Tongue (tissue), 2 donors: Measurements from ENCODE around the gene NBAS. TPM values are rescaled to one million over a fixed set of nuclear protein-coding genes. Genes with fewer than 3 reads are reported as not detected.
A peak's percentile ranks its signal among the peaks of the same experiment; 100 is the strongest.
"Not testable (repeated sequence)": the region's sequence is repeated elsewhere in the genome, so short reads cannot be mapped to it uniquely, and the experiment has no call there.

ENCODE experiments used
- DNase-seq: peaks from one replicate; pipeline ENCODE4 v3.0.0-alpha.2; 2015
- total RNA-seq: library from RNA; depleted of rRNA; stranded (reverse); fragments of >200 nt; gene quantifications from one replicate; pipeline ENCODE4 v1.2.3, GENCODE V29; 2014

NBAS gene
- total RNA-seq, 1 donor from 2014 or later: 73.3 TPM

DNA sequence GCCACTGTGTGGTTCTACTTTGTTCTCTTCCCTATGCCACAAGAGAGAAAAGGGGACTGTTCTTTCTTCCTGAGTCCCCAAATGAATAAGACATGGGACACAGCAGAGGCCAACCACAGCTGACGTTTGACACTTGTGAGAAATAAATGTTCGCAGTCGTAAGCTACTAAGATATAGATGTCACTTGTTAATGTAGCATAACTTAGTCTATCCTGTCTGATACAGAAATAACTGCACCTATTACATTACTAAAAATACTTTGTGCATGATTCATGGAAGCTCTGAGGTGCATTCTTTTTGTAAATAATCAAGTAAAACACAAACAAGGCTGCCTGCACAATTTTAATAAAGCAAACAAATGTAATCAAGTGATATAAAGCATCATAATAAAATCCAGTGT, 148.8 kb downstream of the NBAS start:
- DNase-seq: no peak

DNA sequence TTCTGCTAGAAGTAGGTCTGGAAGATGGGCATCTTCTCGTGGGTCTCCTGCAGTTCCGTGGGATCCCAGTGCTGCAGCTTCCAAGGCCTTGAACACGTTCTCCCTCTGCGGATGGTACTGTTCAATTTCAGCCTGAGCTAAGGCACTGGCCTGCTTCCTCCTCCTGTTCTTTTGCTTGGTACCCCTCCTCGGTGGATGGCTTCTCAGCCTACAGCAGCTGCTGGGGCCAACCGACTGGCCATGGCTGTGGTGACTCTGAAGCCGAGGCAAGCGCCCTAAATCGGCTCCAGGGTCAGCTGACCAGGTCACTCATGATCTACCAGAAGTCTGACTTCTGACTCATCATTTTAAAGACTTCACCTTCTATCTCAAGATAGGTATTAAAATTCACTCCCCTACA, 150.2 kb downstream of the NBAS start:
- no peak for DNase-seq

DNA sequence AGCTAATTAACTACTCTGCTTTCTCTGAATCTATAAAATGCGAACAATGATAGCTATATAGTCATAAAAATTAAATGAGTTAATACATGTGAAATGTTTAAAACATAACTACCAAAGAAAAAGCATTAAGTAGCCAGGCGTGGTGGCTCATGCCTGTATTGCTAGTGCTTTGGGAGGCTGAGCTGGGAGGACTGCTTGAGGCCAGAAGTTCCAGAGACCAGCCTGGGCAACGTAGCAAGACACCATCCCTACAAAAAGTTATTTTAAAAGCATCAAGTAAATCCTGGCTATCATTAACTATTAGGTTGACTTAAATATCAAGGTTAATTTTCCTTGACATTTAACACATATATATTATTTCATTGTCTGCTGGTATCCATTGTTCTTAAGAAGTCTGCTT, 152.4 kb downstream of the NBAS start:
- no peak for DNase-seq

DNA sequence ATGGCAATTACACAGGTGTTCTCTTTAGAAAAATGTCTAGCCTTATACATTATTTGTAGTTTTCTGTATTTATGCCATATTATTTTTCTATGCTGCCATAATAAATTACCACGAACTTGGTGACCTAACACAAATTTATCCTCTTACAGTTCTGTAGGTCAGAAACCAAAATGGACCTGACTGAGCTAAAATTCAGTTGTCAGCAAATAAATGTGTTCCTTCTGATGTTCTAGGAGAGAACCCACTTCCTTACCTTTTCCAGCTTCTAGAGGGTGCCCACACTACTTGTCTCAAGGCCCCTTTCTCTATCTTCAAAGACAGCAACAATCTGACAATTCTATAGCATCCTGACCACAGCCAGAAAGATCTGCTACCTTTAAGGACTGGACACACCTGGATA, 153.5 kb downstream of the NBAS start:
- DNase-seq: no peak

DNA sequence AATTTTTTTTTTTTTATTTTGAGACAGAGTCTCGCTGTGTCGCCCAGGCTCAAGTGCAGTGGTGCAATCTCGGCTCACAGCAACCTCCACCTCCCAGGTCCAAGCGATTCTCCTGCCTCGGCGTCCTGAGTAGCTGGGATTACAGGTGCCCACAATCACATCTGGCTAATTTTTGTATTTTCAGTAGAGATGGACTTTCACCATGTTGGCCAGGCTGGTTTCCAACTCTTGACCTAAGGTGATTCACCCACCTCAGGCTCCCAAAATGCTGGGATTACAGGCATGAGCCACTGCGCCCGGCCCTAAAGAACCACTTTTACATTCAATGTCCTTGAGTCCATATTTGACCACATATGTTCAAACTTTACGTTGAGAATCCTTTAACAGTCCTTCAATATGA, 156.6 kb downstream of the NBAS start:
- not testable (repeated sequence) for DNase-seq

DNA sequence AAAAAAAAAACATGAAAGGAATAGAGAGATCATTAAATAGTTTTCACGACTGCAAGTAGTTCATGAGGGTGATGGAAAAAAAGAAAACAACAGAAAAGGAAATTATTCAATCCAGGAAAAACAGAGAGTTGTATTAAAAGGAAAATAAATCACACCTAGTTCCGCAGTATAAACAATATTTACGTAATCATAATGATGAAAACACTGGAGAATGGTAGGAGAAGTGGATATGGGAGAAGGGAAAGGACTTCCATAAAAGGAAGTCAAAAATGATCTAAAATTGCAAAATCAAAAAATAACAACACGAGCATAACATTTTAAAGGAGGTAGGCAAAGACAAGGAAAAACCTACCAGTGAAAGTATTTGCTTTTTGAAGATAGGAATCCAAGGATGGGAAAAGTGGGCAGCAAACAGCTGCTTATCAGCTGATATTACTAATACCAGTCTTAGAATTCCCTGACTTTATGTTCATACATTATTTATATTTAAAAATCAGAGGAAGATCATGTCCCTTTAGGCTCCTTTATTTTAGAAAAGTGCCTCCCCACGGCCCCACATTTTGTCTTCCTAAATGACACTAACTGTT, 160.8 kb downstream of the NBAS start:
- DNase-seq: no peak

DNA sequence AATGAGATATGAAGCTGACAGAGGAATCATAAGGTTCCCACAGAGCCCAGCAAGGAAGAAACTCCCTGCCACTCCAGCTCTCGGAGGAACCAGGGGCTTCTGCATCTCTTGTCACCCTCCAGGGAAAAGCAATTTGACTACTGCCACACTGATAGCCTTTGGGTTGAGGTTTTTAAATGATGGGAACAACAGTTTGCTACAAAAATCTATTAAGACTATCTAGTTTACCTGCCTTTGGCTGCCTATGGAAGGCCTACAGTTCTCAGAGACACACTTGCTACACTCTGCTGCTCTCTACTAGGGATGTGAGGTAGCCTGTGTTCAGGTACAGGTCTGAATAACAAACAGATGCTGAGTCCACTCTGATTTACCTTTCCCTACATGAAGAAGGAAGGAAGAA, 161.9 kb downstream of the NBAS start:
- no peak for DNase-seq

DNA sequence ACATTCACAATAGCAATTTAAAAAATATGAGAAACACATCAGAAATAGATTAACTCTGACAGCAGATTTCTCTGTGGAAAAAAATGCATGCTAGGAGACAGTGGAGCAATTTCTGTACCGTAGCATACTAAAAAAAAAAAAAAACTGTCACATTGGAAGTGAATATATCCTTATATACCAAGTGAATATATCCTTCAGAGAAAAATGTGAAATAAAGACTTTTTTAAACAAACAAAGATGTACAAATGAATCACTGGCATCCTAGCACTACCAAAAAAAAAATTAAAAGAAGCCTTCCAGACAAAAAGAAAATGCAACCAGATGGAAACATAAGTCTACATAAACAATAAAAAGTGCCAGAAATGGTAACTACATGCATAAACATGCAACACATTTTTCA, 169.4 kb downstream of the NBAS start:
- peak; percentile 21 for DNase-seq

DNA sequence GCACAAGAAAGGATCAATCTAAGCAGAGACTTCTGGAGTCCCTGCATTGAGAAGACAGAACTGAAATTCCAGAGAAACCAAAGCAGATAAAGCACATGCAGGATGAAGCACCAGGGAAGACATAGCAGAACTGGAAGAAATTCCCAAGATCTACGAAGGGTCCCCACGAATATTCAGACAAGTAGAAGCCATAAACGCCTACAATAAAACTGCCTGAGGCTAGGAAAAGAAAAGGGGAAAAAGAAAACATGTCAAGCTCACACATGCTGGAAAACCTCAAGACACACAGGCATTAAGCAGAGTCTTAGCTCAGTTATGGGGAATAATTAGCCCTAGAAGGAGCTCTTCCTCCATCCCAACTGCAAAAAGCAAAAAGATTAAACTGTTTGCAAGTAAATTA, 171.2 kb downstream of the NBAS start:
- no peak for DNase-seq

DNA sequence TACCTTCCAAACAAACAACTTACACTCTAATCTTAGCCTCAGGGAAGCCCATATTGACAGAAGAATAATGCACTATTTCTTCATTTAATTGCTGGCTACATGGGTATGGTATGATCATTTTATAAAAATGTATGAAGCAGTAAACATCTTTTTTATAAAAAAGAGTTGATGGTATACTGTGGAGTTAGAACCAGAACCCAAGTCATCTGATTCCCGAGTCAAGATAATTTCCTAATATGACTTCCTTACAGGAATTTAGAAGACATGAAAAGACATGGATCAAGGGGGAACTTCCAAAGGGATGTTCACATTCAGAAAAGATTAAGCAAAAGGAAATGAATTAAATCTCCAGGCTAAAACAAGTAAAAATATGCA, 171.8 kb downstream of the NBAS start:
- no peak for DNase-seq

DNA sequence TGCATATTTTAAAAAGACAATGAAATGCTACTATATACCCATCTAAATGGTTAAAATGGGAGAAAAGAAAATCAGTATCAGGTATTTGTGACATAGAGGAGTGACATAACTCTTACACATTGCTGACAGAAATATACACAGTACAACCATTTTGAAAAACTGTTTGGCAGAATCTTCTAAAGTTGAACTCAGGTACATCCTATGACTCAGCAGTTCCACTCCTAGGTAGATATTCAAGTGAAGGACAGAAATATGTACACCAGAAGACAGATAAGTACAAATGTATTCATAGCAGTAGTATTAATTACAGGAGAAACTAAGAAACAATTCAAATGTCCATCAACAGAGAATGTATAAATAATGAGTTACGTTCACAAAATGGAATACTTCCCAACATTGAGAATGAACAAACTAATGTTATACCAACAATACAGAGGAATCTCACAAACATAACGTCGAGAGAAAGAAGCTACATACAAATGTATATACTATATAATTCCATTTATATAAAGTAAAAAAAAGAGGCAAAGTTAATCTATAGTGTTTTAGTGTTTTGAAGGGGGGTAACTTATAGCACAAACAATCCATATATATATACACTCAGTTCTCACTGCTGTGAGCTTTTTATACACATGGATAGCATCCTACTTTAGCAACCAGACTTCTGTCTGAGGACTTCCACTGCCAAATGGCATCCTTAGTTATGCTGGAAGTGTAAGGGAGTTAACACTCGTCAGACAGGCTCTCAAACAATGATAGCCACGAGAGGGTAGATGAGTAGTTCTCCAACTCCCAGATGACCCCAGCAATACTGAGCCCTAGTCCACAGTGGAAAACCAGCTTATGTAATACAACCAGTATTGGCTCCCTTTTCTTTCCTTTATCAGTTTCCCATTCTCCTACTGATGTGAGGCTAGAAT, 172.5 kb downstream of the NBAS start:
- DNase-seq: peak; percentile 10

DNA sequence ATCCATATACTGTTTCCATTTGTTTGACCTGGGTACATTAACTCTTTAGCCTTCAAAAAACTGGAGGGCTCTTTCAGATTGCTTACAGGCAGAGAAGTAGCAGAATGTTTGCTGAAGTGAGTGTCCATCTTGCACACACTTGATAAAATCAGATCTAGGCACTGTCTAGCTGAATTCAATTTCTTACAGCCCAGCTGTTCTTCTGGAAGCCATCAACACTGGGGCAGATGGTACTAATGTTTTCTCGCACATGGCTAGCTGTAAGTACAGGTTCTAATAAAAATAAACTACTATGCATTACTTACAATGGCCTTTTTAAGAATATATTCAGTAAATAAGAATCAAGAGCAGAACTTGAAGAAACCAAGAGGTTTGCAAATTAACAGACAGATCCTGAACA, 175.9 kb downstream of the NBAS start:
- DNase-seq: peak; percentile 39

DNA sequence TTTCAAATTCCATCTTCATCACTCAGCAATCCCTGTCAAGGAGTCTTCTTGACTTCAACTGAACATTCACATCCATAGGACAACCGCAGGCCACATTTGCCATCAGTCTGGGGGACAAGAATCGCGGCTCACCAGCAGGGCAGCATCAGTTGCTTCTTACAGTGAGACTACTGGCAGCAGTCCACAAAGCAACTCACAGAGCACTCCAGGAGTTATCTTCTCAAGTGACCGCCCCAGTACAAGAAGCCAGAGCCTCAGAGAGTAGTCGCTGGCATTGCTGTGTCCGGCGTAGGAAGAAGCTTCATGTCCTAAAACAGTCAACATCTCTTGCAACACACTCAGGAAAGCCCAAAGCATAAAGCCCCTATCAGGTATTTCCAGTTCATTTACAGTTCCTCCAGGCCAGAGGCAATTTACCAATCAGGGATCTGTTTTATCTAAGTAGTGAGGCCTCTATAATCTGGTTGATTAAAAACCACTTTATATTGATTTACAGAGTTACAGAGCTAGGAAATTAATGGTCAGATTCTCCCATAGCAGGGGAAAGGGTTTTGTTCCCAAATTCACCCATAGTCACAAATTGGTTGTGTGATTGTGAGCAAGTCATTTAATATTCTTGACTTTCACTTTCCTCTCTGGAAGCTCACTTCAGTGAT, 177.3 kb downstream of the NBAS start:
- DNase-seq: peak; percentile 22

DNA sequence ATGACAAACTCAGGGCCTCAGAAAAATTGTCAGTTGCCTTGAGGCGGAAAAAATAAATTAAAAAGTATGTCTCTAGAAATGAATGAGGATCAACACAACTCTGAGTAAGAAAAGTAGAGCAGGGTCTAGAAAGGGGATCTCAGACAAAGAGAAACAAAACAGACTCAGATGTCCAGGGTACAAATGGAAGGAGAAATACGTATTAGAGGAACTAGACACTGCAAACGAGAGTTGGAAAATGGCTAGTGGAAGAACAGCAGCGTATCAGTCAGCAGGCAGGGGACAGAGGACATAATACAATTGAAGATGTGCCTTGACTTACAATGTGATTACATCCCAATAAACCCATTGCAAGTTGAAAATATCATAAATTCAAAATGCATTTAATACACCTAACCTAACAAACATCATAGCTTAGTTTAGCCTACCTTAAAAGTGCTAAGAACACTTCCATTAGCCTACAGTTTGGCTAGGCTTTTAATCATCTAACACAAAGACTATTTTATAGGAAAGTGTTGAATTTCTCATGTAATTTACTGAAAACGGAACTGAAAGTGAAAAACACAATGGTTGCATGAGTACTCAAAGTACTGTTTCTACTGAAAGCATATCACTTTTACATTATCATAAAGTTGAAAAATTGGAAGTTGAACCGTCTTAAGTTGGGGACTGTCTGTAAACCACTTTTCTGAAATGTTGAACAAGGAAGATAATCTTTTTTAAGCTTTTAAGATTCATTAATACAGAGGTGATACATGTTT, 182.8 kb downstream of the NBAS start:
- DNase-seq: no peak

DNA sequence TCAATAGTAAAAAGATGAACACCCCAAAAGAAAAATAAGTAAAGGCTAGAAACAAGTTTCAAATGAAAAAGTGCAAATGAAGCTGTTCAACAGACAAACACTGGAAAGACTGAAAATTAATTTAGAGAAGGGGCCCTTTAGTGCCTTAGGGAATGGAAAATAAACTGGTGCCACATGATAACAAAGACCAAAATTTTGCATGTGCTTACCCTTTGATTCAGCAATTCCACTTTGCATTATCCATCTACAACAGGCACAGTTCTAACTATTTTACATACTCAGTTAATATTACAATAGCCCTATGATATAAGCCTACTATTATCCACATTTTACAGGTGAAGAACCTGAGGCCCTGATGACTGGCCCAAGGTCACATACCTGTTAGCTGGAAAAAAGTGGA, 183.9 kb downstream of the NBAS start:
- no peak for DNase-seq

DNA sequence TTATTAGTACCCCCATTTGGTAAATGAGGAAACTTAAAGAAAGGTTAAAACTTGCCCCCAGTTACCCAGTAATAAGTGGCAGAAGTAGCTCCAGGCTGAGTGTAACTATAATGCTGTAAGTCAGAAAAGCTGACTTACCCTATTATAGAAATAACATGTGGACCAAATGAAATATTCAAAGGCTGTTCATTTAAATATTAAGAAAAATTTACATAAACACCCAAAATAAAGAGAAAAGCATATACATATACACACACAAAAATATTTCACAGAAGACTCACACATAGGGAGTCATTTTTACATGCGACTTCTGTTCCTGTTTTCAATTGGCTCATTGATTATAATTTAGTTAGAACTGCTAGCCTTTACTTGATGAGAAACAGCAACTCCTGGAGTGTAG, 189.1 kb downstream of the NBAS start:
- no peak for DNase-seq

DNA sequence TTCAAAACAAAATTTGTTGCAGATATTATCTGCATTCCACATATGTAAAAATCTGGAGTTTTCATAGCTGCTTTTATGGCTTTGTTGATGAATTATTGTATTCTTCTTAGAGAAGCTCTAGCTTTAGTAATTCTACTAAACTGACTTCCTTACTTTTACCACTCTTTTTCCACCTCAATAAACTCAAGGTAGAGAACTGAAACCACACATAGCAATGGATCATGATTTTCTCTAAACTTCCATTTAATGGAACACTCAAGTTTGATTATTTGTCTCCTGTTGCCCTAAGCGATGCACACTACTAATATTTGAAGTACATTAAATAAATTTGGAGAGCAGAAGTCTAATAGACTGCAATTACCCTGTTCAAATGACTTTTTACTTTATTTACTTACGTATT, 192.0 kb downstream of the NBAS start:
- DNase-seq: no peak

DNA sequence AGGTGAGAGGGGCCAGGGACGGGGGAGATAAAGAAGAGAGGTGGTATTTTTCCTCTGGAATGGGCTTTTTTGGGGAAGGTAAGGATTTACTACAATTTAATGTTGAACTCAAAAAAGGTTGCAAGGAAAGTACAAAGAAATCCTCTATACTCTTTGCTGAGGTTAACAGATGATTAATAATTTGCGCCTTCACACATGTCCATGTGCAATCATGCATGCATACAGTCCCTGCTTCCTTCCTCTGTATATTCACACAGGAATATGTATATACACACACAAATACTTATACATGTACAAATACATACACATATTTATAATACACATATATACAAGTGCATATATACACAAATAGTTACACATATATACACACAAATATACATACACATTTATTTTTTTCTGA, 193.4 kb downstream of the NBAS start:
- no peak for DNase-seq

DNA sequence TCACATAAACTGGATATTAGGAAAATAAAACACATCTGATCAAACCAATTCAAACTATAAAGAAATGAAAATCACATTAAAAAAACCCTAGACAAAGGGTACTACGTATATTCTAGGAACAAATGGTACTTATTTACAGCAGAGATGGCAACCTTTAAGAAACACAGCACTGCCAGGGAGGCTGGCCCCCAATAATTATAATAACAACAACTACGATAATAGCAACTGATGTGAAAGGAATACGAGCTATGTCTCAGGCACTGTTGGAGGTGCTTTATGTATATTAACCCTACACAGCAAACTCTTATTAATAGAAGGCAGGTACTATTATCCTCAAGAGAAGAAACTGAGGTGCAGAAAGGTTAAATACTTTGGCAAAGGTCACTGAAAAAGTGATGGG, 193.9 kb downstream of the NBAS start:
- no peak for DNase-seq

DNA sequence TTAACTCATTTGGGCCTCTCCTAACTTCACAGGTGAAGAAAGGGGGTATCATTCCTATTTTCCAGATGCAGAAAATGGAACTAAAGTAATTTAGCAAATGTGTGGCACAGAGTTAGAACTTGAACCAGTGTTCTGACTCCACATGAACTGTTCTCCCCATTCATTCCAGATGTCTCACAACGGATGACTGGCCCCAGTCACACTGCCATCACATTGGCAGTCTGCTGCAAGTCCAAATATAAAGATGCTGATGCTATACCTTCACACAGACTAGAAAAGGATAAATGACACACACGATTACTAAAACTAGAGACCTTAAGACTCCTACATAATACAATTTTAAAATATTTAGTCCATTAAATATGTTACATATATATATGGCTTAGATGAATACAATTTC, 195.7 kb downstream of the NBAS start:
- DNase-seq: no peak

DNA sequence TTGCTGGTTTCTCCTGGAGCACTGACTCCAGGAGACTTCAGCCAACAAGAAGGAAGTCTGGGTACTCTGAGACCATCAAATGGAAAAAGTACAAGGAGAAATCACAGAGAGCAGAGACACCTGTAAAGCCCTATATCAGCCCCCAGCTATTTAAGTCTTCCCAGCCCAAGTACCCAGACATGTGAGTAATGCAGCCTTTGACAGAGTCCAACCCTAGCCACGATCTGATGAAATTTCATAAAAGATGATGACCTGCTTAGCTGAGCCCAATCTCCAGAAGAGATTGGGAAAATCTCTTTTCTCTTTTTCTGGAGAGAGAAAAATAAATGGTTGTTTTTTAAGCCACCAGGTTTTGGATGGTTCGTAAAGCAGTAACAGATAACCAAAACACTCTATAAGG, 196.6 kb downstream of the NBAS start:
- DNase-seq: no peak

DNA sequence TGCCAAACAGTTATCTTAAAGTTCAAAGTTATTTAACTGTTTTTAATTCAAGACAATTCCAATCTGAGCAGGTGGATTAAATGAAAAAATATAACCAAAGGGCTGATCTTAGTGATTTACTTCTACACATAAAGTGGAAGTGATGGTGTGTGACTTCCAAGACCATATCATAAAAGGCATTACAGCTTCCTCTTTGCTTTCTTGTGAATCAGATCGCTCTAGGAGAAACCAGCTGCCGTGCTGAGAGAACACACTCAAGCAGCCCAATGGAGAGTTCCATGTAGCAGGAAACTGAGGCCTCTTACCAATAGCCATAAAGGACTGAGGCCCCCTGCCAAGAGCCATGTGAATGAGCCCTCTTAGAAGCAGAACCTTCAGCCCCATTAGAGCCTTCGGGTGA, 197.4 kb downstream of the NBAS start:
- no peak for DNase-seq

DNA sequence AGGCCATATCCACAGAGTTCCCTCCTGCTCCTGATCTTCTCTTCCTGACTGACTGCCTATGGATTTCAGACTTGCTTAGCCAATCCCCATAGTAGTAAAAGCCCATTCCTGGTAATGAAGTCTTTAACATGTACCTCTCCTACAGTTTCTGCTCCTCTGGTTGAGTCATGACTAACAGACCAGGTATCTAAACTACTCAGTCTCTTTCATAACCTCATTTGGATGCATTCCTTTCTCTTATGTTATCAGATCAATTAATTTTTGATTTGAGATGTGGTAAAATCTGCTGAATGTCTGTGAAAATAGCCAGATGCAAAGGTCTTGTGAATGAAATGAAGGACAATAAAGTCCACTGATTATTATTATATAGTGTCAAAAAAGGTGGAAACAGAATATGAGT, 198.0 kb downstream of the NBAS start:
- DNase-seq: no peak
